IMR-90 (cell line): Measurements from ENCODE around the gene PAF1. TPM values are rescaled to one million over a fixed set of nuclear protein-coding genes. Genes with fewer than 3 reads are reported as not detected.

Experiments
- ATAC-seq: fragments of 200-7000 bp; cut with Tn5 transposase; 2 replicates; pipeline ENCODE4 v1.9.1; 2020; ENCODE audit warnings: low read depth, mild to moderate bottlenecking, moderate library complexity
- BruUV-seq: library from RNA; stranded (reverse); fragments of 400-500 nt; replicated peaks from 2 replicates; lab custom pipeline; 2021; lab: Mats Ljungman, UMichigan
- CTCF ChIA-PET: fragments of 300-600 bp; formaldehyde crosslinking; extraction: SDS; loops from one replicate; lab custom pipeline; 2021; ENCODE audit warnings: antibody characterized with exemption; lab: Yijun Ruan, JAX
- POLR2A ChIA-PET: fragments of 300-600 bp; sonication (Branson Sonifier 250); formaldehyde crosslinking; loops from one replicate; lab custom pipeline; 2022; ENCODE audit warnings: antibody characterized with exemption; ENCODE audit not compliant: unreplicated experiment; lab: Charles Lee
- DNase-seq: peaks from one replicate; pipeline ENCODE4 v3.0.0; 2013
- H2AFZ ChIP-seq: replicated peaks from 2 replicates; pipeline ENCODE3; 2013; ENCODE audit warnings: low read length, mild to moderate bottlenecking; ENCODE audit not compliant: poor library complexity
- H2AK5ac ChIP-seq: 2 replicates; pipeline ENCODE4 v1.6.1; 2013; ENCODE audit warnings: low read depth, low read length, inconsistent platforms
- H2AK9ac ChIP-seq: replicated peaks from 2 replicates; pipeline ENCODE3; 2013; ENCODE audit warnings: mild to moderate bottlenecking, low read depth, low read length, moderate library complexity; ENCODE audit not compliant: poor library complexity
- H2BK120ac ChIP-seq: 2 replicates; pipeline ENCODE4 v1.6.1; 2013; ENCODE audit warnings: low read depth, low read length, inconsistent platforms
- H2BK15ac ChIP-seq: 3 replicates; pipeline ENCODE4 v1.6.1; 2013; ENCODE audit warnings: low read depth, low read length, inconsistent platforms
- H2BK20ac ChIP-seq: 2 replicates; pipeline ENCODE4 v1.6.1; 2013; ENCODE audit warnings: low read depth, mild to moderate bottlenecking, inconsistent platforms, low read length, moderate library complexity
- H2BK5ac ChIP-seq: 2 replicates; pipeline ENCODE4 v1.6.1; 2013; ENCODE audit warnings: mild to moderate bottlenecking, low read depth, low read length, inconsistent platforms; ENCODE audit not compliant: poor library complexity, severe bottlenecking
- H3K14ac ChIP-seq: replicated peaks from 2 replicates; pipeline ENCODE4 v1.6.1; 2013; ENCODE audit warnings: low read depth, low read length, inconsistent platforms
- H3K18ac ChIP-seq: 2 replicates; pipeline ENCODE4 v1.6.1; 2013; ENCODE audit warnings: low read depth, low read length, control low read depth
- H3K23ac ChIP-seq: 2 replicates; pipeline ENCODE4 v1.6.1; 2013; ENCODE audit warnings: low read depth, low read length, inconsistent platforms
- H3K27ac ChIP-seq: 2 replicates; pipeline ENCODE4 v1.5.1; 2013; ENCODE audit warnings: mild to moderate bottlenecking, control low read depth, low read length; ENCODE audit not compliant: insufficient read depth
- H3K27me3 ChIP-seq: 2 replicates; pipeline ENCODE4 v1.6.1; 2013; ENCODE audit warnings: low read length; ENCODE audit not compliant: control insufficient read depth, insufficient read depth
- H3K36me3 ChIP-seq: 2 replicates; pipeline ENCODE4 v1.6.1; 2013; ENCODE audit warnings: low read length, mixed read lengths; ENCODE audit not compliant: control insufficient read depth, insufficient read depth
- H3K4ac ChIP-seq: 2 replicates; pipeline ENCODE4 v1.6.1; 2013; ENCODE audit warnings: low read depth, low read length, inconsistent platforms
- H3K4me1 ChIP-seq: 2 replicates; pipeline ENCODE4 v1.6.1; 2013; ENCODE audit warnings: low read length, mixed read lengths; ENCODE audit not compliant: control insufficient read depth, insufficient read depth
- H3K4me2 ChIP-seq: 2 replicates; pipeline ENCODE4 v1.6.1; 2013; ENCODE audit warnings: low read depth, mild to moderate bottlenecking, control low read depth, low read length, moderate library complexity
- H3K4me3 ChIP-seq: 2 replicates; pipeline ENCODE4 v1.5.1; 2013; ENCODE audit warnings: low read depth, mild to moderate bottlenecking, control low read depth, low read length, moderate library complexity; ENCODE audit not compliant: insufficient read depth
- H3K56ac ChIP-seq: 2 replicates; pipeline ENCODE4 v1.6.1; 2013; ENCODE audit warnings: low read length, inconsistent platforms; ENCODE audit not compliant: insufficient read depth; ENCODE audit errors: extremely low read depth
- H3K79me1 ChIP-seq, 2 experiments: 2 replicates each; pipeline ENCODE4 v1.6.1; 2013; ENCODE audit warnings: low read length in 2 of 2, inconsistent platforms in 1 of 2, low read depth in 1 of 2
- H3K9ac ChIP-seq: 2 replicates; pipeline ENCODE4 v1.6.1; 2013; ENCODE audit warnings: low read depth, low read length, control low read depth
- H3K9me1 ChIP-seq: 2 replicates; pipeline ENCODE4 v1.6.1; 2013; ENCODE audit warnings: low read length, inconsistent platforms; ENCODE audit not compliant: insufficient read depth
- H3K9me3 ChIP-seq: 2 replicates; pipeline ENCODE4 v1.6.1; 2013; ENCODE audit warnings: low read length; ENCODE audit not compliant: control insufficient read depth, insufficient read depth
- H4K20me1 ChIP-seq: 2 replicates; pipeline ENCODE4 v1.6.1; 2013; ENCODE audit warnings: low read length, inconsistent platforms; ENCODE audit not compliant: insufficient read depth
- H4K5ac ChIP-seq: 2 replicates; pipeline ENCODE4 v1.6.1; 2013; ENCODE audit warnings: mild to moderate bottlenecking, low read depth, low read length, control low read depth
- H4K8ac ChIP-seq, 2 experiments: 2 replicates each; pipeline ENCODE4 v1.6.1; 2013; ENCODE audit warnings: low read depth in 2 of 2, low read length in 2 of 2, control low read depth in 1 of 2, inconsistent platforms in 1 of 2
- H4K91ac ChIP-seq: 2 replicates; pipeline ENCODE4 v1.6.1; 2013; ENCODE audit warnings: low read depth, low read length, inconsistent platforms; ENCODE audit not compliant: insufficient read depth
- BHLHE40 ChIP-seq: fragments of 150-350 bp; IDR thresholded peaks from 2 replicates; pipeline ENCODE4 v1.6.1; 2016; ENCODE audit warnings: mild to moderate bottlenecking, low read depth, low read length
- FOS ChIP-seq: fragments of 150-350 bp; IDR thresholded peaks from 2 replicates; pipeline ENCODE4 v1.6.1; 2016; ENCODE audit warnings: low read depth, low read length
- MAZ ChIP-seq: IDR thresholded peaks from 2 replicates; pipeline ENCODE4 v1.6.1; 2012; ENCODE audit warnings: low read depth, mild to moderate bottlenecking, low read length, improper control_type of control experiment, moderate library complexity, borderline replicate concordance
- NFE2L2 ChIP-seq: fragments of 150-350 bp; IDR thresholded peaks from 2 replicates; pipeline ENCODE4 v1.6.1; 2016; ENCODE audit warnings: low read depth, mild to moderate bottlenecking, low read length
- RCOR1 ChIP-seq: IDR thresholded peaks from 2 replicates; pipeline ENCODE4 v1.6.1; 2012; ENCODE audit warnings: mild to moderate bottlenecking, low read length, improper control_type of control experiment; ENCODE audit not compliant: insufficient replicate concordance
- RFX5 ChIP-seq: IDR thresholded peaks from 2 replicates; pipeline ENCODE4 v1.8.0; 2012; ENCODE audit warnings: low read depth, mild to moderate bottlenecking, low read length, moderate library complexity
- SMC3 ChIP-seq: fragments of 150-350 bp; IDR thresholded peaks from 2 replicates; pipeline ENCODE4 v1.6.1; 2016; ENCODE audit warnings: low read depth, mild to moderate bottlenecking, antibody characterized with exemption, low read length, moderate library complexity
- WGBS, 2 experiments: methylation state at CpG; one replicate each; pipeline versions ENCODE4 v1.1.5 to v1.1.7; 2013; ENCODE audit warnings: missing lambda C conversion rate in 2 of 2; ENCODE audit not compliant: insufficient read length in 1 of 2; ENCODE audit errors: extremely low coverage in 2 of 2; 5-methylcytosine and 5-hydroxymethylcytosine counted together
- dilution Hi-C: fragments of 300-500 bp; cut with HindIII; formaldehyde crosslinking; loops from one replicate; pipeline ENCODE4 v1.14.3; 2018; ENCODE audit warnings: low sequenced_read_pairs; ENCODE audit not compliant: unreplicated experiment
- in situ Hi-C: fragments of 300-500 bp; cut with MboI; formaldehyde crosslinking; loops from 3 replicates; pipeline ENCODE4 v1.14.3; 2019; ENCODE audit warnings: low sequenced_read_pairs, inconsistent platforms, mixed read lengths
- intact Hi-C: fragments of 100-400 bp; cut with micrococcal nuclease; formaldehyde crosslinking; loops from 2 replicates; pipeline ENCODE4 v1.10.0; 2022
- polyA plus RNA-seq, 3 experiments: library from polyadenylated mRNA; depleted of rRNA; stranded (reverse); fragments of >200 nt; gene quantifications; 2 replicates each; pipeline ENCODE4 v1.2.3, GENCODE V29; 2012; ENCODE audit warnings: low replicate concordance in 1 of 3
- total RNA-seq: library from RNA; depleted of rRNA; stranded (reverse); fragments of >200 nt; gene quantifications from 2 replicates; pipeline ENCODE4 v1.2.3, GENCODE V29; 2012
- TF ChIP-seq, protein P1 (sequence below): fragments of 150-350 bp; IDR thresholded peaks from 2 replicates; pipeline ENCODE4 v1.6.1; 2017; ENCODE audit warnings: mild to moderate bottlenecking, antibody characterized with exemption, low read length, low read depth
- TF ChIP-seq, protein P2 (sequence below): fragments of 150-350 bp; IDR thresholded peaks from 2 replicates; pipeline ENCODE4 v1.6.1; 2016; ENCODE audit warnings: low read depth, mild to moderate bottlenecking, low read length, moderate library complexity, borderline replicate concordance

PAF1 gene
- total and polyA plus RNA-seq, 2 of the 4 experiments (the other 2 are of a cell fraction), result 45.7 to 54.3 TPM

DNA sequence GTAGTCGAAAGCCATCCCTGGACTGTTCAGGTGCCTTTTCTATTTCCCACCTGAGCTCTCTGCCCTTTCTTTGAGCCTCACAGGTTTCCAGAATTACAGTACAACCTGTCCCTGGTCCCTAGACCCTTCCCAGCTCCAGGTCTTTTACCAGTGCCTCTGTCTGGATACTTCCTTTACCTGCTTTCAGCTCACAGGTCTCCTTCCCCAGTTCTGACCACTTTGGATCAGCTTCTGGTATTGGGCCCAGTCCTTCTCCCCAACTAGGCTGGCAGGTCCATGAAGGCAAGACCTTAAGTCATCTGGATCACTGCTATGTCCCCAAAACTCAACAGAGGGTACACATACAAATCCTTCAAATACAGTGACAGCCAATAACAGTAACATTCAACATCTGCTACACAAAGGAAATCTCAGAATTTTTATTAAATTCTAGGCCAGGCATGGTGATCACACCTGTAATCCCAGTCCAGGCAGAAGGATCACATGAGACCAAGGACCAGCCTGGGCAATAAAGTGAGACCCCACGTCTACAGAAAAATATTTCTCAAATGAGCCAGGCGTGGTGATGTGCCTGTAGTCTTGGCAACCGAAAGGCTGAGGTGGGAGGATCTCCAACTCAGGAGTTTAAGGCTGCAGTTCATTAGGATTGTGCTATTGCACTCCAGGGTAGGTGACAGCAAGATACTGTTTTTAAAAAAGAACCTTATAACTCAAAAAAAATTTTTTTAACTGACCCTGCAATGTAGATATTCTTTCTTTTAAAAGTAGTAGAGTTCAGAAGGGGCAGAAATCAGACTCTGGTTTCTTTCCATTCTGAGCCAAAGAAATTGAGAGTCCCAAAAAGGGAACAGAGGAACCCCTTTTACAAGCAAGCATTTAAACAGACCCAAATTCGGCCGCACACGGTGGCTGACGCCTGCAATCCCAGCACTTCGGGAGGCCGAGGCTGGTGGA is 43.5 kb upstream of the PAF1 start:
- Histone ChIP-seq H2BK5ac (no peak overlapping the region), H3K4ac (no peak overlapping the region), H2AK5ac (no peak overlapping the region), H3K36me3 (peaks cover 23% of the 10 kb centered on the region), H4K20me1 (peaks cover 38% of the 10 kb centered on the region), H3K9me3 (no peaks in the 10 kb centered on the region), H3K4me1 (peaks cover 11% of the 10 kb centered on the region), H3K4me3 (0 out of 2 replicates have a peak overlapping the region, but pooled peaks have one; percentile 77), H3K79me1 (peaks cover 22 to 47% of the 10 kb centered on the region in 2 experiments), H3K27me3 (no peaks in the 10 kb centered on the region), H4K8ac (no peak overlapping the region; a peak in 1 of 4 replicates), H3K18ac (no peak overlapping the region), H3K9me1 (peaks cover 5% of the 10 kb centered on the region), H3K27ac (no peak overlapping the region; the same call in 1 of the 2 replicates), H4K5ac (no peak overlapping the region), H3K23ac (no peak overlapping the region), H2AFZ (no peak overlapping the region), H2BK120ac (no peak overlapping the region), H2BK20ac (no peak overlapping the region), H3K56ac (no peak overlapping the region), H2AK9ac (no peak overlapping the region), H3K9ac (peak overlapping the region; percentile 94), H3K14ac (no peak overlapping the region), H4K91ac (no peak overlapping the region), H2BK15ac (no peak overlapping the region), H3K4me2 (peak overlapping the region; percentile 80)
- in situ Hi-C loops (loop anchor here (25.0 kb wide), 1 partner anchor 403 kb away; the partner anchor contains the start of genes DYRK1B and FBL), intact Hi-C loops (no loop called here), dilution Hi-C loops (no loop called here)
- CTCF ChIA-PET, result no interaction called here
- ATAC-seq, result no peak
- TF ChIP-seq, protein P1, sequence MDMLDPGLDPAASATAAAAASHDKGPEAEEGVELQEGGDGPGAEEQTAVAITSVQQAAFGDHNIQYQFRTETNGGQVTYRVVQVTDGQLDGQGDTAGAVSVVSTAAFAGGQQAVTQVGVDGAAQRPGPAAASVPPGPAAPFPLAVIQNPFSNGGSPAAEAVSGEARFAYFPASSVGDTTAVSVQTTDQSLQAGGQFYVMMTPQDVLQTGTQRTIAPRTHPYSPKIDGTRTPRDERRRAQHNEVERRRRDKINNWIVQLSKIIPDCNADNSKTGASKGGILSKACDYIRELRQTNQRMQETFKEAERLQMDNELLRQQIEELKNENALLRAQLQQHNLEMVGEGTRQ, result no peak
- TF ChIP-seq, protein P2, sequence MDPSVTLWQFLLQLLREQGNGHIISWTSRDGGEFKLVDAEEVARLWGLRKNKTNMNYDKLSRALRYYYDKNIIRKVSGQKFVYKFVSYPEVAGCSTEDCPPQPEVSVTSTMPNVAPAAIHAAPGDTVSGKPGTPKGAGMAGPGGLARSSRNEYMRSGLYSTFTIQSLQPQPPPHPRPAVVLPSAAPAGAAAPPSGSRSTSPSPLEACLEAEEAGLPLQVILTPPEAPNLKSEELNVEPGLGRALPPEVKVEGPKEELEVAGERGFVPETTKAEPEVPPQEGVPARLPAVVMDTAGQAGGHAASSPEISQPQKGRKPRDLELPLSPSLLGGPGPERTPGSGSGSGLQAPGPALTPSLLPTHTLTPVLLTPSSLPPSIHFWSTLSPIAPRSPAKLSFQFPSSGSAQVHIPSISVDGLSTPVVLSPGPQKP, result no peak
- TF ChIP-seq FOS (no peak), BHLHE40 (no peak), NFE2L2 (no peak), SMC3 (no peak), RFX5 (no peak), MAZ (no peak), RCOR1 (no peak)
- DNase-seq, result no peak
- 100% methylated on average over 1 of the region's 10 CpGs; no CpG with 5 or more reads in 1 of the 2 experiments for WGBS, 2 experiments
- POLR2A ChIA-PET, result no interaction called here
- no TSS peak for BruUV-seq
